ENCODE data around the gene CLIP3. TPM values are rescaled to one million over a fixed set of nuclear protein-coding genes. Genes with fewer than 3 reads are reported as not detected.

CLIP3 gene
- total and polyA plus RNA-seq, 2 experiments from 2014 or later = 14.9 to 49.0 TPM

- TF ChIP-seq EZH2phosphoT487 (IDR thresholded peaks at IDR 0.05; ENCODE audit: insufficient read depth, low read depth) (no peak), EZH2 (IDR thresholded peaks at IDR 0.05; ENCODE audit: insufficient read depth, poor library complexity, severe bottlenecking) (no peak)
- DNase-seq = peak; percentile 28
- Histone ChIP-seq H3K9me3 (ENCODE audit: low read depth) (no peaks in the 10 kb centered on the region), H3K27ac (peak overlapping the region; percentile 34), H3F3A (ENCODE audit: insufficient read depth) (peaks cover 8% of the 10 kb centered on the region; the same call in 1 of the 2 replicates), H3K4me2 (ENCODE audit: unreplicated experiment) (peak overlapping the region; percentile 99), H3K4me1 (ENCODE audit: insufficient read depth) (peaks cover 4% of the 10 kb centered on the region; the same call in 1 of the 2 replicates), H2AFZ (peak overlapping the region; percentile 89), H3K9ac (peak overlapping the region; percentile 91), H3K9me2 (ENCODE audit: insufficient read depth) (no peaks in the 10 kb centered on the region), H3K36me3 (ENCODE audit: low read depth) (peaks cover 6% of the 10 kb centered on the region; the same call in 1 of the 2 replicates), H3K4me3 (peak overlapping the region; percentile 98), H3K27me3 (replicated peaks; ENCODE audit: insufficient read depth) (no peaks in the 10 kb centered on the region), H3K79me2 (ENCODE audit: insufficient read depth) (peaks cover 14% of the 10 kb centered on the region), H4K20me1 (ENCODE audit: insufficient read depth) (no peaks in the 10 kb centered on the region)
- in situ Hi-C loops (cut with MboI) = no loop called here
- WGBS, 2 experiments (ENCODE audit: low coverage in 1 of 2, low lambda C conversion rate in 2 of 2, missing lambda C conversion rate in 2 of 2) = 13 to 15% methylated on average over 15 of the region's 15 CpGs
Observed at GRCh38 chr19:36013280-36014011, 19.2 kb downstream of the CLIP3 start.

DNA sequence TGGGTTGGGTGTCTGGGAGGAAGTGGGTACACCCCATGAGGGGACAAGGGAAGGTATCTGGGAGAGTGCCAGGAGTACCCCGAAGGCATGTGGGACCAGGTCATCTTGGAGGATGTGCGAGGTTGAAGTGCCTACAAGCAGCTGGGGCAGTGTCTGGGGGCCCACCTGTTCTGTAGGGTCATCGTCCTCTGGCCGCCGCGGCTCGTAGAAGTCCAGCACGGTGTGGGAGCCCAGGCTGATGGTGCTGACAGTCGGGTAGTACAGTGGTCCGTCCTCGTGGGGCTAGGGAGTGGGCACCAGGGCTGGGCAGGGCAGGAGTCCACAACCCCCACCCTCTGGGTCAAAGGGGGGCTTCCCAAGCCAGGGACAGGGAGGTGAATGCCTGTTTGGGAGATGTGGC, 22.3 kb downstream of the CLIP3 start:
- Histone ChIP-seq H4K20me1 (ENCODE audit: insufficient read depth) (no peaks in the 10 kb centered on the region), H3K4me2 (ENCODE audit: unreplicated experiment) (no peak overlapping the region), H3K4me1 (ENCODE audit: insufficient read depth) (peaks cover 4% of the 10 kb centered on the region; the same call in 1 of the 2 replicates), H3K9me2 (ENCODE audit: insufficient read depth) (no peaks in the 10 kb centered on the region), H3K79me2 (ENCODE audit: insufficient read depth) (peaks cover 14% of the 10 kb centered on the region), H3F3A (ENCODE audit: insufficient read depth) (peaks cover 8% of the 10 kb centered on the region; the same call in 1 of the 2 replicates), H2AFZ (no peak overlapping the region), H3K9ac (no peak overlapping the region), H3K36me3 (ENCODE audit: low read depth) (no peaks in the 10 kb centered on the region), H3K27me3 (replicated peaks; ENCODE audit: insufficient read depth) (no peaks in the 10 kb centered on the region), H3K9me3 (ENCODE audit: low read depth) (no peaks in the 10 kb centered on the region), H3K4me3 (no peak overlapping the region), H3K27ac (no peak overlapping the region)
- DNase-seq = no peak
- in situ Hi-C loops (cut with MboI) = no loop called here
- 93 to 94% methylated on average over 11 of the region's 11 CpGs for WGBS, 2 experiments (ENCODE audit: low coverage in 1 of 2, low lambda C conversion rate in 2 of 2, missing lambda C conversion rate in 2 of 2)
- TF ChIP-seq EZH2 (IDR thresholded peaks at IDR 0.05; ENCODE audit: insufficient read depth, poor library complexity, severe bottlenecking) = no peak
- TF ChIP-seq EZH2phosphoT487 (IDR thresholded peaks at IDR 0.05; ENCODE audit: insufficient read depth, low read depth) = no peak

GRCh38 chr19:36009633-36010379, 22.9 kb downstream of the CLIP3 start:
- in situ Hi-C loops (cut with MboI) = no loop called here
- H3K36me3 ChIP-seq (ENCODE audit: low read depth) = no peaks in the 10 kb centered on the region
- no peaks in the 10 kb centered on the region for H3K9me2 ChIP-seq (ENCODE audit: insufficient read depth)
- no peak for DNase-seq
- 45 to 47% methylated on average over 15 of the region's 15 CpGs for WGBS, 2 experiments (ENCODE audit: low coverage in 1 of 2, low lambda C conversion rate in 2 of 2, missing lambda C conversion rate in 2 of 2)
- H2AFZ ChIP-seq = peak overlapping the region; percentile 75
- H3K4me3 ChIP-seq = peak overlapping the region; percentile 73
- H3K4me1 ChIP-seq (ENCODE audit: insufficient read depth) = peaks cover 4% of the 10 kb centered on the region; the same call in 1 of the 2 replicates
- peaks cover 14% of the 10 kb centered on the region for H3K79me2 ChIP-seq (ENCODE audit: insufficient read depth)
- no peaks in the 10 kb centered on the region for H3K27me3 ChIP-seq (replicated peaks; ENCODE audit: insufficient read depth)
- peaks cover 2% of the 10 kb centered on the region; the same call in 1 of the 2 replicates for H3F3A ChIP-seq (ENCODE audit: insufficient read depth)
- no peaks in the 10 kb centered on the region for H3K9me3 ChIP-seq (ENCODE audit: low read depth)
- peak overlapping the region; percentile 96 for H3K4me2 ChIP-seq (ENCODE audit: unreplicated experiment)
- TF ChIP-seq EZH2phosphoT487 (IDR thresholded peaks at IDR 0.05; ENCODE audit: insufficient read depth, low read depth) = no peak
- no peak for TF ChIP-seq EZH2 (IDR thresholded peaks at IDR 0.05; ENCODE audit: insufficient read depth, poor library complexity, severe bottlenecking)
- no peak overlapping the region for H3K27ac ChIP-seq
- H4K20me1 ChIP-seq (ENCODE audit: insufficient read depth) = no peaks in the 10 kb centered on the region
- H3K9ac ChIP-seq = peak overlapping the region; percentile 82

- in situ Hi-C loops (cut with MboI) = no loop called here
- H3K9ac ChIP-seq = peak overlapping the region; percentile 82
- TF ChIP-seq EZH2phosphoT487 (IDR thresholded peaks at IDR 0.05; ENCODE audit: insufficient read depth, low read depth) = no peak
- no peak for TF ChIP-seq EZH2 (IDR thresholded peaks at IDR 0.05; ENCODE audit: insufficient read depth, poor library complexity, severe bottlenecking)
- H3K4me3 ChIP-seq = peak overlapping the region; percentile 73
- peak overlapping the region; percentile 75 for H2AFZ ChIP-seq
- no peak overlapping the region for H3K27ac ChIP-seq
- 2% methylated on average over 42 to 49 of the region's 50 CpGs for WGBS, 2 experiments (ENCODE audit: low coverage in 1 of 2, low lambda C conversion rate in 2 of 2, missing lambda C conversion rate in 2 of 2)
- H3K4me2 ChIP-seq (ENCODE audit: unreplicated experiment) = peak overlapping the region; percentile 96
- H3K79me2 ChIP-seq (ENCODE audit: insufficient read depth) = peaks cover 14% of the 10 kb centered on the region
- H3K4me1 ChIP-seq (ENCODE audit: insufficient read depth) = peaks cover 4% of the 10 kb centered on the region; the same call in 1 of the 2 replicates
- no peaks in the 10 kb centered on the region for H3F3A ChIP-seq (ENCODE audit: insufficient read depth)
- H4K20me1 ChIP-seq (ENCODE audit: insufficient read depth) = no peaks in the 10 kb centered on the region
- peak; percentile 93 for DNase-seq
- no peaks in the 10 kb centered on the region for H3K27me3 ChIP-seq (replicated peaks; ENCODE audit: insufficient read depth)
- no peaks in the 10 kb centered on the region for H3K36me3 ChIP-seq (ENCODE audit: low read depth)
- no peaks in the 10 kb centered on the region for H3K9me2 ChIP-seq (ENCODE audit: insufficient read depth)
- no peaks in the 10 kb centered on the region for H3K9me3 ChIP-seq (ENCODE audit: low read depth)
Observed at GRCh38 chr19:36009220-36009619, 23.5 kb downstream of the CLIP3 start.
